GM20431 (cell line): Measurements from ENCODE around the gene COL19A1.

ENCODE experiments used
- in situ Hi-C: fragments of 300-500 bp; cut with MseI, MboI; formaldehyde crosslinking; loops from one replicate; pipeline ENCODE4 v1.15.0; 2020; ENCODE audit warnings: low sequenced_read_pairs; ENCODE audit not compliant: unreplicated experiment

The COL19A1 gene

GRCh38 chr6:70149209-70149788 lies 282.9 kb downstream of the COL19A1 start:
- in situ Hi-C loops: no loop called here

DNA sequence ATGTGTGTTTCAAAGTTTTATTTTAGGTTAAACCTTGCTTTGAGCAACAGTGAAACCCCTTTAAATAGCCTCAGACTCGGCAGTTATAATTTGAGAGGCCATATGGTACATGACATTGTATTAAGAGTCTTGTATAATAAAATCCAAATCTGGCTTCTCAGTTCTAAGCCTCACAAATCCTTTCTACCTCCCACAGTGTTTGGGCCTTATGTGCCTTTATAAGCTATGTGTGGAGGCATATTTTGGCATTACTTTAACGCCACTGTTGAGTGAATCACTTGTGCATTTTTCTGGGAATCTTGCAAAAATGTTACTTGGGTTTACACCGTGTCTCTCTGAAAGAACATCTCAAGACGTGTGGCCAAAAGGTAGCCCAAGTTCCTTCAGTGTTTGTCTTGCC lies 284.2 kb downstream of the COL19A1 start:
- in situ Hi-C loops: no loop called here

DNA sequence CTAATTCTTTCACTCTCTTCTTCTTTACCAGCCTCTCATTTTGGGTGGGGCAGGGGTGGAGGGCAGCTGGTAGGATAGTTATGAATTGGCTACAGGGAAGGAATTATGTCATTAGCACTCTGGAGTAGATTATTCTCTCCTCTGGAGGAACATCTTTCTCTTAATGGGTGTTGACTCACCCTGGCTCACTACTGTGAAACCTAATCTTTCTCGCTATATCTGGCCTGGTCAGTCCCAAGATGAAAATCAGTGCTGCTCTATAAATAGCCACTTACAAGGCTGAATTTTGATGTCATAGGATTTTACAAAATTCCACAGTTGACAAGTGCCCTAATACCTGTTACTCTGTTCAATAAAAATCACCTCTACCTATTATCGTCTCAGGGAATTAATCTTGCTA lies 285.3 kb downstream of the COL19A1 start:
- in situ Hi-C loops: no loop called here

DNA sequence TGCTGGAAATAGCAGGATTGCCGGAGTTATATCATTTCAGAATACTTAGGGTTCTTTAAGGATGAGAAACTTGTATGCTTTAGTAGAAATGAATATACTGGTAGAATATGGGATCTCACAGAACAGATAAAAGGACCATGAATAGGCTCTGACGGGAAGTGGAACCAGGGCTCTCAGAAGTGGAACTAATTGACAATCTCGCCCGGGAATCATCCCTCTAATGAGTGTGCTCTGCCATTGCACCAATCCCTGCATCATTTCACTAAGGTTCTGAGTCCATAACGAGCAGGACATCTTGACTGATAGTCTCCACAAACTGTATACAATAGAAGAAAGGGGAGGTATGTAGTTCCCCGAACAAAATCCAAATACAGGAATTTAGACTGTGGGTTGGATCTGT lies 286.4 kb downstream of the COL19A1 start:
- in situ Hi-C loops: no loop called here

DNA sequence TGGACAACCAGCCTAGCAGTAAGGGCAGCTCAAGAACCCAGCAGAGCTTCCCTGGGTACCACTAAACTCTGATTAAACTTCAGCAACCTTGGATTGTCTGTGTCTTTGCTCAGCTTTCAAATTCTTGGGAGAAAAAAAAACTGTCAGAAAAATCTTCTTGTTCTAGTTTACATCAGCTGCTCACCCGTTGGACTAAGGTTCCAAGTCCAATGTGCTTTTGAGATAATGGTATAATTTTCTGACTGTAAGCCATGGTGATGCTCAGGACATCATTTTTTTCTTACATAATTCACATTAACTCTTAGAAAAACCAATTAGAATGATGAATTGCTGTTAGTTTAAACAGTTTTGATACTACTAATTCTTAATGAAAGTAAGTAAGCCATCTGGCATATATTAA lies 290.7 kb downstream of the COL19A1 start:
- in situ Hi-C loops: no loop called here

GRCh38 chr6:70160276-70160675 lies 293.9 kb downstream of the COL19A1 start:
- in situ Hi-C loops: no loop called here

- in situ Hi-C loops: no loop called here
These were observed 296.6 kb downstream of the COL19A1 start for GRCh38 chr6:70162972-70163371.

- in situ Hi-C loops: no loop called here
These were observed 297.4 kb downstream of the COL19A1 start for GRCh38 chr6:70163795-70164194.

GRCh38 chr6:70164556-70164955 lies 298.2 kb downstream of the COL19A1 start:
- in situ Hi-C loops: no loop called here

GRCh38 chr6:70166088-70166958 lies 300.0 kb downstream of the COL19A1 start:
- in situ Hi-C loops: no loop called here

GRCh38 chr6:70168681-70169377 lies 302.5 kb downstream of the COL19A1 start:
- in situ Hi-C loops: no loop called here

DNA sequence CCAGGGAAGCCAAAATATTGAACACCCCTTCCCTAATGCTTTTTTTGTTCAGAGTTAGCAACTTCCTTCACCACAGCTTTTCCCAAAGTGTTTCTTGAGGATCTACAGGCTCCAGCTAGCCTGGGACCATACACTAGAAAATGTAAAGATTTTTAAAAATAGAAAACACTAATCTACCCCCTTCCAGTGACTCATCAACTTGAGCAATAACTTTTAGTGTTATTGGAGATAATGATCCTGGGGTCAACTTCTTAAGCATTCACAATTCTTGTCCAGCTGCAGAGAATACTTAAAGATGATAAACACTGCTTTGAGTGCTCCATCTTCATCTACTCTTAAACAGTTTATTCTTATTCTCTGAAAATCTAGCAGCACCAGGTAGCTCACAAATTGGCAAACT lies 304.9 kb downstream of the COL19A1 start:
- in situ Hi-C loops: no loop called here

DNA sequence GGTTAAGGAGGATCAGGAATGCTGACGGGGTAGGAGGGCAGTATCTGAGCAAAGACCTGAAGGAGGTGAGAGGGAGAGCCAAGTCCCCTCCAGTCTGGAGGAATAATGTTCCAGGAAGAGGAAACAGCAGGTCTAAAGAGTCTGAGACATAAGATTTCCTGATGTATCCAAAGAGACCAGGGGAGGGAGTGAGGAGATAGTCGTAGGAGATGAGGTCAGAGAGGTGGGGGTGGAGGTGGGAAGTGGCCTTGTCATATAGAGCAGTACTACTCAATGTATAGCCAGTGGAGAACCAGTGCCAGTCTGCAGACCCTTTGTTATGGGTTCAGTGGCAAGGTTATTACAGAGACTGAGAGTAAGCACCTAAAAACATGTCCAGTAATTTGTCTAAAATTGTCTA lies 305.9 kb downstream of the COL19A1 start:
- in situ Hi-C loops: no loop called here

GRCh38 chr6:70175770-70176169 lies 309.4 kb downstream of the COL19A1 start:
- in situ Hi-C loops: no loop called here

DNA sequence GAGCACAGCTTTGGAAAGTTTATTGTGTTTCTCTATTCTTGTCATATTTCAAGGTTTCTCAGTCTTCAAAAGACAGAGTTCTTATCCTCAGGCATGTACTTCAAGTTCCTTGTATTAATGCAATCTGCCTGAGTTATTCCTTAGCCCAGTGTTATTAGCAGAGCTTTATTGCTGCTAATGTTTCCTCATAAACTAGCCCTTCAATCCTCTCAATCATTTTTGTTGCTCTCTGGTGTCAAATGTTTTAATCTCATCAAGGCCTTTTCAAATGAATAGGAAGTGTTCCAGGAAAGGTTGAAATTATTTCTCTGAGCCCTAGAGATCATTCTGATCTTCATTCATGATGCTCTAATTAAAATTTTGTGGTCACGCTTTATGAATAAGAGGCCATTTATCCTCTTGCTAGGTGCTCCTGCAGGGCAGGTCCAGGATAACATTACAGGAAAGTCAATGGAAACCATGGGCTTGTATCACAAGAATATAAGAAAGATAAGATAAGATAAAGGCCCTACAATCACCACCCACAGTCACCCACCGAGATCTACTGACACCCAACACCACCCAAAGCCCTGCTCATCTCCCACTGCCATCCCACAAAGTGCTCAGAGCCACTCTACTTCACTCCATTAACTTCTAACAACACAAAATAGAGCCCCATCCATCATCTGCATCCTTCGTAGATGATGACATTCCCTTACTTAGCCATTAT lies 310.6 kb downstream of the COL19A1 start:
- in situ Hi-C loops: no loop called here

- in situ Hi-C loops: no loop called here
These were observed 314.0 kb downstream of the COL19A1 start for GRCh38 chr6:70180183-70180900.

DNA sequence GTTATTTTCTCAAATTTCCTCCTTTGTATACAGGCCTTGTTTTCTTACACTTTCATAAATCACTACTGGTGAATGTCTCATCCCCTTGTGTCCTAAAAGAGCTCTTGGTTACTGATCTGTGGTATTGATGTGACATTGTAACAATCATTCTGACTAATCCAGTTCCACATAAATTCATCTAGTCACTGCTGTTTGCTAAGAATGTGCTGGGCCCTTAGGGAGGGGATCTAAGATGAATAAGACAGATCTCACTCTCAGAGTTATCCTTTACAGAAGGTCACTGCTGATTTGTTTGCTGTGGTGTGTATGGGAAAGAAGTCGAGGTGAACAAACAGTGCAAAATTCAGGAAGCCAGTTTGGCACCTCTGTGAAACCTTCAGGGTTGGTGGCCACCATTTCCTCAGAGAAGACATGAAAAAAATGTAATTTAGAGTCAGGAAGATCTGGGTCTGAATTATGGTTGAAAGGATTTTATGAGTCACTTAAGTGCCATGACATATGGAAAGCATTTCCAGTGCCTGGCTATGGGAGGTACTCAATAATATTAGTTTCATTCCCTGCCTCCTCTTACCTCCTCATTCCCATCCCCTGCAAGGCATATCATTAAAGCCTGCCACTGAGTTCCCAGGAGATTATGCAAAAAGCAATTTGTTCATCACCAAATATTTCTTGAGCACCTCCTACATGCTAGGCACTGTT lies 314.7 kb downstream of the COL19A1 start:
- in situ Hi-C loops: no loop called here

DNA sequence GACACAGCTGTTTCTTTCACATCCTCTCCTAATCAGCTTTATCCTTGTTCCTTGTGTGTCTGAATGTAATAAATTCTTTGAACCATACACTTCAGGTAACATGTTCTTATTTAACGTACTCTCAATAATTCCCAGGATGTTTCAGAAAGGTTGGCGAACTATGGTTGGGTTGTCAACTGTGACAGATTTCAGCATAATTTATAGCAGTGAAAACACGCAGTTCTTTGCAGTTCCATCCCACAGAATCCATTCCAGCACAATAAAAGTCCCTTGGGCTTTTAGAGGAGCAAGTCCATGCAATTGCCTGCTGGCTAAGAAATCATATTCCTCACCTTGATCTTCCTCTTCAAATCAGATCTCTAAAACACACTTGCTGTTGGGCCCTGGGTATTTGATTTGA lies 317.2 kb downstream of the COL19A1 start:
- in situ Hi-C loops: no loop called here

DNA sequence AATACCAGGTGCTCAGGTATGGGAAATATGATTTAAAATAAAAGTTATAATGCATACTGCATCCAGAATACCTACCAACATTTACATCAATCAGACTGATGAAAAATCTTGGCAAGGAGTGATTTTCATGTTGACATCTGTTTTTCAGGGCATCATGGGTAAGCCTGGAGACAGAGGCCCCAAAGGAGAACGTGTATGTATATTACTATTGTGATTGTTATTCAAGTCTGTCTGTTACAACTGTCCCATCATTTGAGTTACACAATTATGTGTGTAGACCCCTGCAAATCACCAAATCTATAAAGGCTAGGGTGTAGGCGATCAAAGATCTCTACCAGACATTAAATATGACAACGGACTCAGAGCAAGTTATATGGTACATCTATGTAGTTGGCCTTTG lies 318.4 kb downstream of the COL19A1 start:
- in situ Hi-C loops: no loop called here
